ENCODE data around the gene ATE1.
"Not testable (repeated sequence)": the region's sequence is repeated elsewhere in the genome, so short reads cannot be mapped to it uniquely, and the experiment has no call there.

The ATE1 gene

DNA sequence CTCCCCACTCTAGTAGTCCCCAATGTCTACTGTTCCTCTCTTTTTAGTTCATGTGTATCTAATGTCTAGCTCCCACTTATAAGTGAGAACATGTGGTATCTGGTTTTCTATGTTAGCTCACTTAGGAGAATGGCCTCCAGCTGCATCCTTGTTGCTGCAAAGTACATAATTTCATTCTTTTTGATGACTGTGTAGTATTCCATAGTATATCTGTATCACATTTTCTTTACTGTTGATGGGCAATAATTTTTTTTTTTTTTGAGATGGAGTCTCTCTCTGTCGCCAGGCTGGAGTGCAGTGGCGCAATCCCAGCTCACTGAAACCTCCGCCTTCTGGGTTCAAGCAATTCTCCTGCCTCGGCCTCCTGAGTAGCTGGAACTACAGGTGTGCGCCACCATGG lies 101.1 kb downstream of the ATE1 start:
- FAIRE-seq = not testable (repeated sequence)

DNA sequence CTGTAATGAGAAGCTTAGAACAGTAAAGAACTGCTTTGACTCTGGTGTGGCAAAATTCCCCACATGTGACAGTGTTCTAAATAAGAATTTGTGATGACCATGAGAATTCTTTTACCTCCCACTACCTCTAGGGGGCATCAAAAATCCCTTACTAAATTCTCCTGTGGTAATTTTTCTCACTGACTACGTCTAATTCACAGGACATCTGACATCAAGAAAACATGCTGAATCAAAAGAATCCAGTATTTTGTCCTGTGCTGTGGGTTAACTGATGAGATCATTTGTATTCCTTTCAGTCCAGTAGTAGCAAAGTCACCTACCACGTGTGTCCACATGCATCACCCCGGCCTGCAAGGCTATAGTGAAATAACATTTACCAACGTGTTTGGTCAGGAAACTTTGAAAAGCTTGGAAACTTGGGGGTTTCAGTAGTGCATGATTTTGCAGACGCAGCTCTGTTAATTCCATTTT lies 103.8 kb downstream of the ATE1 start:
- FAIRE-seq = no peak

DNA sequence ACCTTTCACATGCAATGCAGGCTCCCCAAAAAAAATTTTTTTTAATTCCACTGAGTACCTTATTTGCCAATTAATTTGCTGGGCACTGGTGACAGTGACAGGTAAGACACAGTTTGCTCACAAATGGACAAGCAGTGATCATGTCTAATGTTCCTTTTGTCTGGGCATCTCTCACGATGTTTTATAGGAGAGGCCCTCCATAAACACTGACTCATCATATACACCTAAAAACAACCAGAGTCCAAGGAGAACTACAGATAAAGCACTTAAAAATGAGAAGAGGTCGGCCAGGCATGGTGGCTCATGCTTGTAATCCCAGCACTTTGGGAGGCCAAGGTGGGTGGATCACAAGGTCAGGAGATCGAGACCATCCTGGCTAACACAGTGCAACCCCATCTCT lies 105.1 kb downstream of the ATE1 start:
- FAIRE-seq = no peak

DNA sequence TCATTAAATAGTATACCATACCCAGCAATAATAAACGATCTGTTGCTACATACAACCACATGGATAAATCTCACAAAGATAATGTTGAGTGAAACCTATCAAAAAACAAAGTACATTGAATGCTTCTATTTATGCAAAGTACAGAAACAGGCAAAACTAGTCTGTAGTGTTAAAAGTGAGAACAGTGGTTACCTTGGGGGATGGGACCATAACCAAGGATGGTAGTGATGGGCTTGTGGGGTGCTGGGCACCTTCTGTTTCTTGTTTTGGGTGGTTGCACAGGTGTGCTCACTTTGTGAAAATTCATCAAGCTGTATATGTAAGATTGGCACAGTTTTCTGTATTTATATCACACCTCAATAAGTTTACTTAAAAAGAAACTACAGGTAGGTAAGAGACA lies 105.7 kb downstream of the ATE1 start:
- no peak for FAIRE-seq

DNA sequence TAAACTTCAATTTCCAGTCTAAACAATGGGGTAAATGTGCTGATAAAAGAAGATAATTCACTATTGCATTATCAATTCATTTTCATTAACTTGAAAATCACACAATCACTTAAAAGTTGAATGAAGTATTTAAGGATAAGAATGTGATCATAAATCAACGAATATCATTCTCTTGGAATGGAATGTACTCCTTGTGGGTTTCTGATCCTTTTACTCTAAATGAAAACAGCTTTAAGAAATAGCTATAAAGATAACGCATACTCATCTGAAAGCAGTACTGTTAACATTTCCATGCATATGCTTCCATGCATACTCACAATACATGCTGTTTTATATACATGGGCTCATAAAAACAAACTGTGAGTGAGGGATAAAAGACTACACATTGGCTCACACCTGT lies 108.8 kb downstream of the ATE1 start:
- FAIRE-seq = no peak

DNA sequence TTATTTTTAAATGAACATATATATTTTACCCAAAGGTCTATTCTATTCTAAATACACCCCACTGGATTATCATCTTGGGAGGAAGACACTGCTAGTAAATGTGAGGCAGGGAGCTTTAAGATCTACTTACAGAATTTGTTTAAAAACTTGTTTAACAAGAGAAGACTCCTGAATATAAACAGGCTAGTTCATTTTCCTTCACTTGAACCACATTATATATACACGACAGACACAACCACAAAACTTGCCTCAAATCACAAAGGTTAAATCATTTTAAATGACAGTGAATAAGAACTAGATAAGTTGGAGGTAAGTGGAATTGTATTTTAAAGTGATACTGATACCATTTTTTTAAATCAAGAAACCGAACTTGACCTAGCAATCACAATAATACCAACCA lies 109.2 kb downstream of the ATE1 start:
- FAIRE-seq = no peak

DNA sequence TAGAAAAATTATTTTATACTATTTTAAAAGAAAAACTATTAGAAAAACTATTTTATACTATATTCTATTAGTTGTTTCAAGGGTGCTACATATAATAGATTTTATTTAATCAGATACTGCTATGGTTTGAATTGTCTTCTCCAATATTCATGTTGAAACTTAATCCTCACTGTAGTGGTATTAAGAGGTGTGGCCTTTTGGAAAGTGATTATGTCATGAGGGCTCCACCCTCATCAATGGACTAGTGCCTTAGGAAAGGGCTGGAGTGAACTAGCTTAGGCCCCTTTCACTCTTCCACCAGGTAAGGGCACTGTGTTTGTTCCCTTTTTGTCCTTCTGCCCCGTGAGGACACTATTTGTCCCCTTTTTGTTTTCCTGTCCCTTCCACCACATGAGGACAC lies 111.6 kb downstream of the ATE1 start:
- no peak for FAIRE-seq

DNA sequence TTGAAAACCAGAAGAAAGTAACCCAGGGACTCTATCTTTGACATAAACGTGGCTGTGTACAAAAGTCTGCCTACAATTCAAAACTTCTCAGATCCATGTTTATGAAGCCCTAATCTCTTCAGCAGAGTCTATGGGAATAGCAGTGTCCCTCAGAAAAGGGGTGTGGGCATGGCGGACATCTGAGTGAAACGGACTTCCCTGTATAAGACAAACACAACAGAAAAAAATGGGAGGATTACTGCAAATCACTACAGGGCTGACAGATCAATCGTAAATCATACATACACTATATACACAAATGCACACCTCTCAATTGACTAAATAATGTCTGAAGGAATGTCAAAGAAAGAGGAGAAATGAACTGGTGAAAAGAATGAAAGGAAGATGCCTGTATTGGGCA lies 114.0 kb downstream of the ATE1 start:
- no peak for FAIRE-seq

DNA sequence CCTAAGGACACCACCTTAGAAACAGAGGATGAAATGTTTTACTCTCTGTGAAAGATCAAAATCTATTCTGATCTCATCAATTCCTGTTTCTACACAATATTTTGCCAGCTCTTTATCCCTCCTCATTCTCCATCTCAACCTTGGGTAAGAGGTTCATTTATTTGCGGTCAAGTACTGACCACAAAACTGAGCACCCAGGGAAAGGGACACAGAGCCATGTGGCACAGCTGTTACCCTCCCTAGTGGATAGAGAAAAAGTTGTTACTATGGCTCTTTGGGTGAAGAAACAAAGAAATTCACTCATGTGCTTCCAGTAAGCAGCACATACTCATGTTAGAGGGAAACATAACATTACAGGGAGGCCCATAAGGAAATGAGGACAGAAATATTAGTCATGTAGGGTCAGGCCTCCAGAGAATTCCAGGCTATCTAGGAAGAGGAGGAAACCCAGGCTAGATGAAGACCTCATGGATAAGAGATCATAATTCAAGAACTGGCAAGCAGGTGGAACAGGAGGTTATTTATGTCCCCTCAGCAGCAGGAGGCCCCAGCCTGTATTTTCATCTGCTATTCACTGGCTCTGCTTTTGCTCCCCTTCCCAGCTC lies 114.5 kb downstream of the ATE1 start:
- FAIRE-seq = no peak

DNA sequence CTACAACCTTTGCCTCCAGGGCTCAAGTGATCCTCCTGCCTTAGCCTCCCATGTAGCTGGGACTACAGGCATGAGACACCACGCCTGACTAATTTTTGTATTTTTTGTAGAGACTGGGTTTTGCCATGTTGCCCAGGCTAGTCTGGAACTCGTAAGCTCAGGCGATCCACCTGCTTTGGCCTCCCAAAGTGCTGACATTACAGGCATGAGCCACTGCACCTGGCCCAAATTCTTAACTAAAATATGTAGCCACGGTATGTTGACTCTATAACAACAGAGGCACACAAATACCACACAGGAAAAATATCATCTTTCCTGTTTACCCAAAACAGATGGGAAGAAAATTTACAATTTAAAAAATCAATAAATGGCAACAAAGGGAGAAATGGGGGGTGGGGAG lies 115.8 kb downstream of the ATE1 start:
- no peak for FAIRE-seq

DNA sequence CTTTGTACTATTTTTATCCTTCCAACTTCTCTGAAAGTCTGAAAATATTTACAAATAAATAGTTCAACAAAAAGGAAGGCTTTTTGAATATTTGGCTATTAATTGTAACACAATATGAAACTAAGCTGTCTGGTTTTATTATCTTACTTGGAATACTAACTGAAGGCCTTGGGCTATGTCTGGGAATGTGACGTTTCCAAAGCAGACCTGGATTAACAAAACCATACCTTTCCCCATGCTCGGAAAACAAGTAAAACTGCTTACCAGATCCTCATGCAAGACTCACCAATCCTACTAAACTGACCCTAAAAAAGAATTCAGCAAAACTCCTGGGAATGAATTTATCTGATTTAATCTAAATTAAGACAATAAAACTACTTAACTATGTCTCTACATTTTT lies 116.4 kb downstream of the ATE1 start:
- FAIRE-seq = no peak

DNA sequence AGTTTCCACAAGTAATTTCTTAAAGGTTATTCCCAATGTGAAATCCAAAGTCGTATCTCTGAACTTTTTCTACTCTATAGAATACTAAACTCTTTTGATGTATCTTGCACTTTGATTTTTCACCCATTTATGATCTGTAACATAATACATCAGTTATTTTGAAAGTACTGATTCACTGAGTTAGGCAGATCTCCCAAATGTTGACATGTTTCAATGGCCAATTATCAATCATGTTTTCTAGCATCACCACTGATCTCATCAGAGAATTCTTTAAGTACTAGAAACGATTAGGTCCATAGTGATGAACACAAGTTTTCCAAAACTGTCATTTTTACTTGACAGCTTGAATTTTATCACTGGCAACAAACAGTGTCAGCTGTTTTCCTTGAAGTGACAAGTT lies 119.0 kb downstream of the ATE1 start:
- FAIRE-seq = no peak

DNA sequence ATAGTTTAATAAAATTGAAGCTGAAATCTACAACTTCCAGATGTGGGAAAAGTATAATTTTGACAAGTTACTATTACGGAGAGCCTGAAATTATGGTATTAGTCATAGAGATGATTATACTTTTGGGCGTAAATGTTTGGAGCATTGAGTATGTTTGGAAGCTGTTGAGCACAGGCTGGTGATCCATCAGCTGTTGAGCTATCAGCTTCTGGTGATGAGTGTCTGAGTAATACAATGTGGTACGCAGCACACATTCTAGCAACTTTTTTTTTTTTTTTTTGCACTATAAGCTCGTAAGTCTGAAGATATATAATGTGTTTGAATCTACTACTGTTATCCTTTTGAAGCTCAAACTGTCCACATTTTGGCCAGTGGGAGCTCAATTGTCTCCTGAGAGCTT lies 123.4 kb downstream of the ATE1 start:
- FAIRE-seq = no peak

DNA sequence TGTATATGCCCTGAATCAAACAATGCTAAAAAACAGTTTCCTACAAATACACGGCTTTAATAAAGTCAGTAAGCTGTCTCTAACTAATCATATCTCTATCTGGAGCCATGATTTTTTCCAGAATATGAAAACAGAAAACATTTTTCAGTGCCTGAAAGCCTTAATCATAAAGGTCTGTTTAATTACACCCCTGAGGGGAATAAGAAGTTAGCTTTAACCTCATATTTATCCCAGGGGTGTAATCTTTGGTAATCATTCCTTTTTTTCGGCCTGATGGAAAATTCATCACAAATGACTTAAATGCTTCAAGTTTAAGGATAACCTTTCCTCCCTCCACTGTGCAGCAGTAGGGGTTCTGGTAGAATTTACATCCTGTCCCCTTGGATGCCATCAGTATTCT lies 124.2 kb downstream of the ATE1 start:
- FAIRE-seq = no peak

DNA sequence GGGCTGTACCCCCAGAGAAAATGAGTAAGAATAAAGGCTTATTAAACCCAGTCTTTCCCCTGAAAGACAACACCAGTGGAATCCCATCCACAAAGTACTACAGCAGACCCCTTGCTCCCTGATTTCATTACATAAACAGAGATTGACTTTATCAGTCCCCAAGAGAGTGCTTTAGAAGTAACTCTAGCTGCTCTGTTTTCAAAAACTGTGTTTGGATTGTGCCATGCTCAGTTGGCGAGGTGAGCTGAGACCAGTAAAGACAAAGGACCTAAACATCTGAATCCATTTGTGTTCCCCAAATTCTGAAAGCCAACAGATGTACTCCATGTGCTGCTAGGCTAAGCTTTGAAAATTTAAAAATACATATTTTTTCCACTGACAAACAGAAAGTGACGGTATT lies 127.0 kb downstream of the ATE1 start:
- FAIRE-seq = no peak

DNA sequence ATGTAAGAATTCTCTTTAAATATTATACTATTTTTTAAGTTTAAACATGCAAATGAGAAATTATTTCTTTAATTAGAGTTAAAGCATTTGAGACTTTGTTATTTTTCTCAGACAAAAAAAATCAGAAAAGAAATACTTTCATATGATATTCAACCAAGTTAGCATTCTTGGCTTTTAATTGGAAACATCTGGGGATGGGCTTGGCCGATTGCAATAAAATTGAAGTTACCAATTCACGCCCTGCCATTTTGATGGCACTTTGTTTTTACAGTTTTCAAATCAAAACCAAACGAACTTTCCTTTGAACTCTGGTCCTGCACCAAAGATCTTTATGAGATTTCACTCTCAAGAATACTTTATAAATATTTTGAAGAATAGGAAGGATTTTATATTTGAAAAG lies 127.7 kb downstream of the ATE1 start:
- no peak for FAIRE-seq

DNA sequence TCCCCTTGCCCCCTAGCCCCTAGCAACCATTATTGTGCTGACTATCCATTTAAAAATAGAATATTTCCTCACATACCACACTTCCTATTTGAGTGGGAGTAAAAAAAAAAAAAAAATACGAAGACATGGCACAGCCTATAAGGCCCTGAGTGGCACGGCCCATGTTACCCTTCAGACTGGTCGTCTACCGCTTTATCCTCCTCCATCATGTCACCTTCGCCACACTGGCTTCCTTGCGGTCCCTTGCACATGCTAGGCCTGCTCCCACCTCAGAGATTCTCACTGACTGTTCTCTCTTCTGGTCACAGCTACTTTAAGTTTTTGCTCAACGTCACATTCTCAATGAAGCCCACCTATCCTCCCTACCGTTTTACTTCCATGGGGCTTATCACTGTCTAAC lies 130.3 kb downstream of the ATE1 start:
- no peak for FAIRE-seq

DNA sequence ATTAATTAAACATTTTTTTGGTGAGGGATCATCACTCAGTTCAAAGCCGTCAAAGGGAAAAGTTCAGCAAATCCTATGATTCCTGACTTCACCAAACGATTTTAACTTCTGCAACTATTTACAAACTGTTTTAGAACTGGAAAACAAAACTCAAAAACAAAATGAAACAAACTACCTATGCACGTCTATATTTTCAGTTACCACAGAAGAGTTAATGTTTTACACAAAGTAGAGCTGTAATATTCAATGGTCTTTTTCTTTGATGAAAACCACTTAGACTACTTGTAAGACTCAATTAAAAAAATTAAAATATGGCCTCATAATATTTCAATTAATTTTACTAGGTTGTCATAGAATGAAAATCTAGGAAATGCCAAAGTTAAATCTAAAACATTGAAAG lies 131.5 kb downstream of the ATE1 start:
- FAIRE-seq = no peak

DNA sequence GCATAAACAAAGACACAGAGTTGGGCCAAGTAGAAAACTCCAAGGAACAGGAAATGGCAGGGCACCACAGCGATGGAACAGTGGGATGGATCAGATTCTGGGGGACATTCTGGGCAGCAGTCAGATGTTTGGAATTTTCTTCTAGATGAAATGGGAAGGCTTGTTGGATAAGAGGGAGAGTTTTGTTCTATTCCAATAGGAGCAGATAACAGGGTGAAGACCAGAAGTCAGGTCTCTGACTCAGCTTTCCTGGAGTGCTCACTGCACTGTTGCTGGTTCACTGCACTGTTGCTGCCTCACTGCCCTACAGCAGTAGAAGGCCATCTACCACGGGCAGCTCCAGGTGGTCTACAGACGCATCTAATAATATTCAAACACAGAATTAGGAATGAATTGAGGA lies 135.6 kb downstream of the ATE1 start:
- FAIRE-seq = no peak

DNA sequence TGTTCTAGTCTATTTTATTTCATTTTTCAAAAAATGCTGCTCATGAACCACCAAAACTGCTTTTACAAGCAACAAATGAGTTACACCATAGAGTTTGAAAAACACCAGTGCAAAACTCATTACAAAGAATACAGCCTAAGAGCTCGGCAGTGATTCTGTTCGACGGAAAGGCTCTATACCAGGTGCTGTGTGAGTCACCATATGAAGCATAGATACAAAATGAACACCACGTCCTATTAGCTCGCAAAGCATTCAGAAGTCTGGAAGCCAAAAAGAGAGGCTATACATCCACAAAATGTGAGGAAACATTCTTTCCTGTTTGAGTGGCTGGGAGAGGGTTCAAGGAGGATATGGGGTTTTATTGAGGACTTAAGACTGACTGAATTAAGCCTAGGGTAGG lies 136.1 kb downstream of the ATE1 start:
- FAIRE-seq = no peak

DNA sequence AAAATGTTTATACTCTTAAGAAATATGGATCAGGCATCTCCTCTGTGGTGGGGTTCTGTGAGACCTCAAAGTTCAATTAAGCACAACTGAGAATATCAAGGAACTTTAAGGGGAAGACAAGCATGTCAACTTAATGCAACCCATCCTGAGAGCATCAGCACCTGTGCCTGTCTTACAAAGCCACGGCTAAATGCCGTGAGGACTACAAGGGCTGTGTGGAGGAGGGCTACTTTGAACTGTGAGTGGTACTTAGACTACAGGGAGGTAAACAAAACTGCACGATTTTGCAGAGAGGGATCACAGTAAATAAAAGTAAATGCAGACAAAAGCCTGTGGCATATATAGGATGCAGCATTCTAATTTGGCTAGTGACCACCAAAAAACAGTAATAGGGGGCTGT lies 139.1 kb downstream of the ATE1 start:
- no peak for FAIRE-seq

DNA sequence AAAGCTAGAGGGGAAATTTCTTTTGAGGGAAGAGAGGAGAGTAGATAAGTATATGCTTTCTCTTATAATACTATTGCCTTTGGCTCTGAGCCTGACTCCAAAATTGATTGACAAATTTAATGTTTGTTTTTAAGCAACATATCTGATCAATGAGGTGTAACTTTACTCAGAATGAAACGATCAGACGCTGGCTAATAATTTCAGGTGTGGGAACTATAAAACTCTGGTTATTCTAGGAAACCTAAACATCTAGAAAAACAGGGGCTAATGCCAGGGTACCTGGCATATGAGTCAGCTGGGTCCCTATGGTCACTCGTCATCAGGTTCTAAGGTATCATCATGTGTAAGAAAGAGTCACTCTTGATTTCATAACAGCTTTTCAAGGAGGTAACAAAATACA lies 139.7 kb downstream of the ATE1 start:
- FAIRE-seq = no peak

DNA sequence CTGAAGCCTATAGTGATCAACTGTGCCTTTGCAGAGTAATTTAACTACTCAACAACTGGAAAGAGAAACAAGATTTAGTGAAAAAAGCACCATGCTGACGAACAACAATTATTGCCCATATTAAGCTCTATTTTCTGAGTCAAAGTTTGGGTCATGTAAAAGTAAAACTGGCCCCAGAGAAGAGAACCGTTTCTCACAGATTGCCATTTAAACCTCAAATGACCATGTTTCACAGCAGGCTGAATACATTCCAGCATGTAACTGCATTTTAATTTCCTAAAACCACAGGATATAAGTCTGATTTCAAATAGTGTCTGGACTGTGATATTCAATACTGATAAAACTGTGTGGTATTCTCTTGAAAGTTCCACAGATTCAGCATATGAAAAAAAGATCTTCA lies 140.7 kb downstream of the ATE1 start:
- FAIRE-seq = no peak

DNA sequence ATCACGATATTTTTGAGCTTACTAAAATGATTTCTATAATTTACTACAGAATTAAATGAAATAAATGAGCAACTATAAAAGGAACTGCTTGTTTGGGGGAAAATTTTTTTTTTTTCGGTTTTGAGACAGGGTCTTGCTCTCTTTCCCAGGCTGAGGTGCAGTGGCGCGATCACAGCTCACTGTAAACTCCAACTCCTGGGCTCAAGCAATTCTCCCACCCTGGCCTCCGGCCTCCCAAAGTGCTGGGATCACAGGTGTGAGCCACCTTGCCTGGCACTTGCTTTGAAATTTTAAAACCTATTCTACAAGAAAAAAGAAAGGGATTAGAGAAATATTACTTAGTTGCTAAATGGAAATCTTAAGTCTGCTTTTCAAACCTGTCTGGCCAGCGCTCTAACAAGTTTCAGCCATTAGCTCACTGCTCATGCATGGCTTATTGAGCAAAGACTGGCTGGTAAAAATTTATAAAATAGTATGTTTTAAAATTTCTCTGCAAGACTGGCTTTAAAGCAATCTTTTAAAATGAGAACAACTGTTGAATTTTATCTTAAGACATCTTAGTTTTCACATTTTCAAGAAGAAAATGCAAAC lies 144.0 kb downstream of the ATE1 start:
- FAIRE-seq = no peak

DNA sequence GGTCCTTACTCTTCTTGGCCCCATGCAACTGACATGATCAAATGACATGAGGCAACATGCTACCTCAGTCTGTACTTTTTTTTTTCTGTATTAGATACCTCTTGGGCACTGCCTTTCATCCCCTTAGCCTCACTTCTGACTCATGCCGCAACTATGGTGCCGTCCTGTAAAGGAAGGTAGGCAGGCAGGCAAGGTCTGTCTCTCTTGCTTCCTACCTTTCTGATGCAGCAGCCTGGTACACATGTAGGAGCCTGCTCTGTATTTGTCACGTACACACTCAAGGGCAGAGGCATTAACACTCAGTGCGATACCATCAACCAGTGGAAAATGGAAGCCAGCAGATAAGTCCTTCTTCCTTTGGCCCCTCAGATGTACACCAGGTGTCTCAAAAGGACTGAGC lies 146.7 kb downstream of the ATE1 start:
- no peak for FAIRE-seq

Data from colon (tissue), 2 donors.